HepG2 (cell line): ENCODE results near the gene ZNF446. TPM values are rescaled to one million over a fixed set of nuclear protein-coding genes. Genes with fewer than 3 reads are reported as not detected.

Experiments
- ATAC-seq: fragments of 200-7000 bp; cut with Tn5 transposase; 3 replicates; pipeline ENCODE4 v1.9.1; 2020; ENCODE audit warnings: mild to moderate bottlenecking, moderate library complexity
- BruUV-seq: library from RNA; stranded (reverse); fragments of 400-500 nt; replicated peaks from 2 replicates; lab custom pipeline; 2021; lab: Mats Ljungman, UMichigan
- CTCF ChIA-PET: fragments of 300-600 bp; formaldehyde crosslinking; extraction: SDS; loops from one replicate; lab custom pipeline; 2021; ENCODE audit warnings: low total read pairs, inconsistent platforms, low intra/inter-chr PET ratio; lab: Yijun Ruan, JAX
- POLR2A ChIA-PET: fragments of 350-600 bp; sonication (Branson Sonifier 250); formaldehyde crosslinking; loops from one replicate; lab custom pipeline; 2020; ENCODE audit warnings: antibody characterized with exemption, inconsistent platforms; lab: Yijun Ruan, JAX
- DNase-seq: peaks from one replicate; pipeline ENCODE4 v3.0.0-alpha.2; 2015; ENCODE audit warnings: low spot score
- FAIRE-seq: peaks from 3 replicates; lab custom pipeline; 2011; peaks lifted over from hg19 to GRCh38; lab: Jason Lieb, UNC
- H2AFZ ChIP-seq: one replicate; pipeline ENCODE4 v1.6.1; 2011; ENCODE audit warnings: low read length, inconsistent platforms
- H3K27ac ChIP-seq: fragments of 300-600 bp; 3 replicates; pipeline ENCODE4 v1.8.0; 2011; ENCODE audit warnings: mixed run types, mild to moderate bottlenecking, mixed read lengths, low read length, inconsistent platforms; ENCODE audit not compliant: insufficient read depth; ENCODE audit errors: extremely low read length
- H3K27me3 ChIP-seq, 2 experiments: fragments of 200-600 bp in 1 of 2; 2 replicates in 1 of 2; 3 replicates in 1 of 2; pipeline versions ENCODE4 v1.6.0 to v1.8.0; 2011; ENCODE audit warnings: low read length in 2 of 2, mild to moderate bottlenecking in 2 of 2, moderate library complexity in 2 of 2, inconsistent platforms in 1 of 2; ENCODE audit not compliant: insufficient read depth in 2 of 2, control insufficient read depth in 1 of 2
- H3K36me3 ChIP-seq, 2 experiments: fragments of 200-600 bp in 1 of 2; replicated peaks in 1 of 2; 2 replicates in 1 of 2; 3 replicates in 1 of 2; pipeline versions ENCODE4 v1.5.1 to v1.8.0; 2011; ENCODE audit warnings: low read length in 2 of 2, inconsistent platforms in 1 of 2; ENCODE audit not compliant: insufficient read depth in 2 of 2, control insufficient read depth in 1 of 2
- H3K4me1 ChIP-seq: 2 replicates; pipeline ENCODE4 v1.5.1; 2012; ENCODE audit warnings: low read length, inconsistent platforms; ENCODE audit not compliant: insufficient read depth
- H3K4me2 ChIP-seq: 2 replicates; pipeline ENCODE4 v1.6.0; 2011; ENCODE audit warnings: low read depth, low read length, inconsistent platforms
- H3K4me3 ChIP-seq, 3 experiments: fragments of 200-600 bp in 1 of 3; sonication (generic), shearing (Covaris generic) in 1 of 3; replicated peaks in 1 of 3; 2 replicates each; pipeline ENCODE4 v1.5.1; 2011 to 2016; ENCODE audit warnings: low read length in 3 of 3, inconsistent platforms in 2 of 3, low read depth in 2 of 3, mild to moderate bottlenecking in 2 of 3, control low read depth in 1 of 3, mixed read lengths in 1 of 3; ENCODE audit not compliant: insufficient read depth in 1 of 3
- H3K79me2 ChIP-seq: one replicate; pipeline ENCODE4 v1.6.1; 2011; ENCODE audit warnings: low read length, inconsistent platforms; ENCODE audit not compliant: insufficient read depth
- H3K9ac ChIP-seq: 2 replicates; pipeline ENCODE4 v1.6.0; 2011; ENCODE audit warnings: mild to moderate bottlenecking, low read depth, low read length, inconsistent platforms; ENCODE audit not compliant: insufficient read depth
- H3K9me3 ChIP-seq: 2 replicates; pipeline ENCODE4 v1.5.1; 2012; ENCODE audit warnings: mild to moderate bottlenecking, low read length
- H4K20me1 ChIP-seq: 2 replicates; pipeline ENCODE4 v1.6.0; 2011; ENCODE audit warnings: inconsistent platforms, mild to moderate bottlenecking, low read length, moderate library complexity; ENCODE audit not compliant: insufficient read depth
- ESRRA ChIP-seq: sonication (generic); formaldehyde crosslinking; IDR thresholded peaks from 2 replicates; pipeline ENCODE4 v1.5.1; 2020; ENCODE audit warnings: mild to moderate bottlenecking, low read depth, missing genetic modification reagents
- FOXP1 ChIP-seq, 2 experiments: fragments of 450-650 bp in 1 of 2; IDR thresholded peaks; 2 replicates each; pipeline ENCODE4 v1.6.1; 2017 to 2018; ENCODE audit warnings: antibody characterized with exemption in 1 of 2
- GATAD2A ChIP-seq: IDR thresholded peaks from 2 replicates; pipeline ENCODE4 v1.6.1; 2016
- GLI4 ChIP-seq: sonication (generic); formaldehyde crosslinking; IDR thresholded peaks from 2 replicates; pipeline ENCODE4 v1.5.1; 2020; ENCODE audit warnings: missing genetic modification reagents, mild to moderate bottlenecking, moderate library complexity, borderline replicate concordance
- HIVEP1 ChIP-seq: sonication (generic); formaldehyde crosslinking; IDR thresholded peaks from 2 replicates; pipeline ENCODE4 v1.4.0; 2020; ENCODE audit warnings: mild to moderate bottlenecking, missing genetic modification reagents
- HNF4A ChIP-seq: sonication (generic); formaldehyde crosslinking; IDR thresholded peaks from 2 replicates; pipeline ENCODE4 v1.4.0; 2020; ENCODE audit warnings: missing genetic modification reagents
- HNRNPH1 ChIP-seq: fragments of 200-400 bp; formaldehyde crosslinking; optimal IDR thresholded peaks from 2 replicates; pipeline ENCODE3; 2017; ENCODE audit warnings: mild to moderate bottlenecking, low read depth, low read length
- POLR2A ChIP-seq, 2 experiments: IDR thresholded peaks; 2 replicates each; pipeline ENCODE4 v1.6.1; 2011; ENCODE audit warnings: low read depth in 2 of 2, low read length in 2 of 2, mild to moderate bottlenecking in 1 of 2, moderate library complexity in 1 of 2; ENCODE audit not compliant: insufficient read depth in 1 of 2
- RXRB ChIP-seq: IDR thresholded peaks from 2 replicates; pipeline ENCODE4 v1.6.1; 2016; ENCODE audit warnings: borderline replicate concordance, missing genetic modification reagents, missing compliant biosample characterization
- TRIM24 ChIP-seq: sonication (generic); formaldehyde crosslinking; IDR thresholded peaks from 2 replicates; pipeline ENCODE4 v1.8.0; 2022; ENCODE audit warnings: mild to moderate bottlenecking, missing genetic modification reagents
- XRCC5 ChIP-seq: fragments of 200-400 bp; formaldehyde crosslinking; optimal IDR thresholded peaks from 2 replicates; pipeline ENCODE3; 2017; ENCODE audit warnings: mild to moderate bottlenecking, low read length
- ZNF33B ChIP-seq: sonication (generic); formaldehyde crosslinking; IDR thresholded peaks from 2 replicates; pipeline ENCODE4 v1.5.1; 2020; ENCODE audit warnings: mild to moderate bottlenecking, missing genetic modification reagents
- ZNF431 ChIP-seq: sonication (generic); formaldehyde crosslinking; IDR thresholded peaks from 2 replicates; pipeline ENCODE4 v1.9.0; 2022; ENCODE audit warnings: missing genetic modification reagents, low read depth, mild to moderate bottlenecking, borderline replicate concordance
- ZNF839 ChIP-seq: sonication (generic); formaldehyde crosslinking; IDR thresholded peaks from 2 replicates; pipeline ENCODE4 v1.4.0; 2020; ENCODE audit warnings: missing genetic modification reagents, mild to moderate bottlenecking, borderline replicate concordance
- WGBS: methylation state at CpG from one replicate; pipeline ENCODE4 v1.1.6; 2017; ENCODE audit warnings: low lambda C conversion rate; 5-methylcytosine and 5-hydroxymethylcytosine counted together
- in situ Hi-C: cut with HindIII; loops from 2 replicates; pipeline ENCODE4 v1.10.0; 2017; ENCODE audit warnings: low pct_unique_long_range_greater_than_20kb; ENCODE audit not compliant: extremely low pct_ligation_motif_present
- intact Hi-C: fragments of 100-400 bp; cut with micrococcal nuclease; formaldehyde crosslinking; loops from one replicate; pipeline ENCODE4 v1.10.0; 2022; ENCODE audit not compliant: unreplicated experiment
- polyA plus RNA-seq, 8 experiments: library from polyadenylated mRNA; depleted of rRNA in 3 of 8; stranded (reverse) in 7 of 8; unstranded in 1 of 8; fragments of >200 nt; fragmentation: Illumina TruSeq in 4 of 8; extraction: Trizol in 4 of 8; gene quantifications; 2 replicates each; pipeline versions ENCODE4 v1.2.1 to v1.2.3, GENCODE V29; 2011 to 2016; ENCODE audit warnings: low read depth in 4 of 8, missing spikeins in 1 of 8, mixed read lengths in 1 of 8; ENCODE audit not compliant: insufficient read depth in 1 of 8
- total RNA-seq, 5 experiments: library from RNA; depleted of rRNA; stranded (reverse); fragments of >200 nt; fragmentation: Illumina TruSeq; extraction: Trizol; gene quantifications; 2 replicates each; pipeline ENCODE4 v1.2.3, GENCODE V29; 2016; ENCODE audit warnings: low read depth in 1 of 5
- TF ChIP-seq, protein P1 (sequence below): sonication (generic); formaldehyde crosslinking; IDR thresholded peaks from 2 replicates; pipeline ENCODE4 v1.9.0; 2021; ENCODE audit warnings: missing genetic modification reagents, borderline replicate concordance
- TF ChIP-seq, protein P2 (sequence below): sonication (generic); formaldehyde crosslinking; IDR thresholded peaks from 2 replicates; pipeline ENCODE4 v1.4.0; 2020; ENCODE audit warnings: mild to moderate bottlenecking, low read depth, missing genetic modification reagents
- TF ChIP-seq, protein P3 (sequence below): sonication (generic); formaldehyde crosslinking; IDR thresholded peaks from 2 replicates; pipeline ENCODE4 v1.5.1; 2020; ENCODE audit warnings: mild to moderate bottlenecking, missing genetic modification reagents, moderate library complexity

The ZNF446 gene
- total and polyA plus RNA-seq, 2 of the 13 experiments (the other 11 are each of a cell fraction or from before 2014, with no cell fraction given), result 3.0 to 3.6 TPM

DNA sequence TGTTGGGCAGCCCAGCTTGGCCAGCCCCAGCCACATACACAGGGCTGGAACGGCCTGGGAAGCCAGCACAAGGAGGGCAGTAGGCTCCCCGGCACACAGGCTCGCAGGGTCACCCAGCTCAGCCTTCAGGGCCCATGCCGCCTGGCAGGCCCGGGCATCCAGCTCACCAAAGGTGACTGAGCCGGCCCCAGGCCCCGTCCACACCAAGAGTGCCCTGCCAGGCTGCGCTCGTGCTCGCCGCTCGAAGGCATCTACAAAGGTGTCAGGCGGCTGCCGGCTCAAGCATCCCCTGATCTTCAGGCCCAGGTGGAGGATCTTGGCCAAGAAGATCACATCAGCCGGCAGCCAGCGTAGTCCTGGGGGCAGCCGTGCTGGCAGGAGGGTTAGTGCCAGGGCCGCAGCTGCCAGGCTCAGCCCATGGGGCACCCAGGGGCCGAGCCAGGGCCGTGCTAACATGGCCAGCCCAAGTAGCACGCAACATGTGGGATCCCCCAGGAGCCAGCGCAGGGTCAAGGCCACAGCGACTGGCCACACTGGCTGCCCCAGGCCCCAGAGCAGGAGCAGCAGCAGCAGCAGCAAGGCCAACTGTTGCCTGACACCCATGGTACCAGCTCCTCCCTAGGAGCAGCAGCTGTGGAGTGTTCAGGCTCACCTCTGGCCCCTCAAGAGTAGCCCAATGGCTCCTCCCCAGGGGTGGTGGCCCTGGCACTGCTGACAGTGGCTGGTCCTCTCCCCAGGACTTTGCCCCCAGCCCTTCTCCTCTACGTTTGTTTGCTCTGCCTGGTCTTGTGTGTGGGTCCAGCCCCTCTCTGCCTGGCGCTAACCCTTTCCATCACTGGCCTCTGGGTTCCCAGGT, 35.4 kb downstream of the ZNF446 start, which contains the start of gene SLC27A5:
TSS of gene SLC27A5 (minus strand) at position 640 of the 856 bp plus-strand sequence. CDS start at position 603, 37 bp downstream.
- Histone ChIP-seq H3K27ac (peak within 1 kb of the TSS; percentile 79), H3K79me2 (peaks cover 10% of the 10 kb centered on the region), H3K4me2 (peak within 1 kb of the TSS; percentile 85), H3K36me3 (peaks cover 2 to 4% of the 10 kb centered on the region in 2 experiments; a peak in 3 of 5 replicates), H4K20me1 (no peaks in the 10 kb centered on the region), H3K4me1 (peaks cover 60% of the 10 kb centered on the region), H3K4me3 (peak within 1 kb of the TSS in 2 of 3 experiments; percentile 5 to 59; a peak in 4 of 6 replicates), H3K9ac (peak within 1 kb of the TSS; percentile 49), H3K9me3 (no peaks in the 10 kb centered on the region), H2AFZ (no peak within 1 kb of the TSS), H3K27me3 (no peaks in the 10 kb centered on the region; a peak in 1 of 5 replicates)
- BruUV-seq, result no TSS peak
- POLR2A ChIA-PET, result interaction anchor here (0.6 to 5.8 kb wide), 10 partner anchors 9 to 149 kb away, joined by 3 to 44 read pairs (median 5); partner anchors contain the start of genes CHMP2A, TRIM28, UBE2M and ZBTB45
- 73% methylated on average over 4 of the region's 25 CpGs for WGBS
- ATAC-seq (peak; percentile 83), DNase-seq (peak; percentile 91), FAIRE-seq (peak; percentile 92)
- in situ Hi-C loops, result no loop called here
- CTCF ChIA-PET, result no interaction called here
- intact Hi-C loops, result no loop called here
- TF ChIP-seq ZNF33B (CRISPR knock-in tag) (no peak), HIVEP1 (no peak), TRIM24 (no peak), GLI4 (CRISPR knock-in tag) (no peak), FOXP1 (IDR thresholded peaks at IDR 0.05) (no peak), FOXP1 (CRISPR knock-in tag; IDR thresholded peaks at IDR 0.05) (no peak), ESRRA (peak; percentile 63; the same call in 1 of the 2 replicates), ZNF431 (no peak), POLR2A (IDR thresholded peaks at IDR 0.05; ENCODE audit: insufficient read depth in 1 of 2, low read depth in 2 of 2, low read length in 2 of 2) (peak; percentile 89 to 95), HNF4A (peak; percentile 94), XRCC5 (no peak), HNRNPH1 (no peak), GATAD2A (CRISPR knock-in tag) (peak; percentile 72), RXRB (CRISPR knock-in tag) (peak; percentile 49; the same call in 1 of the 2 replicates), ZNF839 (CRISPR knock-in tag) (no peak)
- TF ChIP-seq, protein P1, sequence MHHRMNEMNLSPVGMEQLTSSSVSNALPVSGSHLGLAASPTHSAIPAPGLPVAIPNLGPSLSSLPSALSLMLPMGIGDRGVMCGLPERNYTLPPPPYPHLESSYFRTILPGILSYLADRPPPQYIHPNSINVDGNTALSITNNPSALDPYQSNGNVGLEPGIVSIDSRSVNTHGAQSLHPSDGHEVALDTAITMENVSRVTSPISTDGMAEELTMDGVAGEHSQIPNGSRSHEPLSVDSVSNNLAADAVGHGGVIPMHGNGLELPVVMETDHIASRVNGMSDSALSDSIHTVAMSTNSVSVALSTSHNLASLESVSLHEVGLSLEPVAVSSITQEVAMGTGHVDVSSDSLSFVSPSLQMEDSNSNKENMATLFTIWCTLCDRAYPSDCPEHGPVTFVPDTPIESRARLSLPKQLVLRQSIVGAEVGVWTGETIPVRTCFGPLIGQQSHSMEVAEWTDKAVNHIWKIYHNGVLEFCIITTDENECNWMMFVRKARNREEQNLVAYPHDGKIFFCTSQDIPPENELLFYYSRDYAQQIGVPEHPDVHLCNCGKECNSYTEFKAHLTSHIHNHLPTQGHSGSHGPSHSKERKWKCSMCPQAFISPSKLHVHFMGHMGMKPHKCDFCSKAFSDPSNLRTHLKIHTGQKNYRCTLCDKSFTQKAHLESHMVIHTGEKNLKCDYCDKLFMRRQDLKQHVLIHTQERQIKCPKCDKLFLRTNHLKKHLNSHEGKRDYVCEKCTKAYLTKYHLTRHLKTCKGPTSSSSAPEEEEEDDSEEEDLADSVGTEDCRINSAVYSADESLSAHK (CRISPR knock-in tag), result no peak
- TF ChIP-seq, protein P2, sequence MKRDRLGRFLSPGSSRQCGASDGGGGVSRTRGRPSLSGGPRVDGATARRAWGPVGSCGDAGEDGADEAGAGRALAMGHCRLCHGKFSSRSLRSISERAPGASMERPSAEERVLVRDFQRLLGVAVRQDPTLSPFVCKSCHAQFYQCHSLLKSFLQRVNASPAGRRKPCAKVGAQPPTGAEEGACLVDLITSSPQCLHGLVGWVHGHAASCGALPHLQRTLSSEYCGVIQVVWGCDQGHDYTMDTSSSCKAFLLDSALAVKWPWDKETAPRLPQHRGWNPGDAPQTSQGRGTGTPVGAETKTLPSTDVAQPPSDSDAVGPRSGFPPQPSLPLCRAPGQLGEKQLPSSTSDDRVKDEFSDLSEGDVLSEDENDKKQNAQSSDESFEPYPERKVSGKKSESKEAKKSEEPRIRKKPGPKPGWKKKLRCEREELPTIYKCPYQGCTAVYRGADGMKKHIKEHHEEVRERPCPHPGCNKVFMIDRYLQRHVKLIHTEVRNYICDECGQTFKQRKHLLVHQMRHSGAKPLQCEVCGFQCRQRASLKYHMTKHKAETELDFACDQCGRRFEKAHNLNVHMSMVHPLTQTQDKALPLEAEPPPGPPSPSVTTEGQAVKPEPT (CRISPR knock-in tag), result 0 out of 2 replicates have a peak, but pooled peaks have one; percentile 30
- TF ChIP-seq, protein P3, sequence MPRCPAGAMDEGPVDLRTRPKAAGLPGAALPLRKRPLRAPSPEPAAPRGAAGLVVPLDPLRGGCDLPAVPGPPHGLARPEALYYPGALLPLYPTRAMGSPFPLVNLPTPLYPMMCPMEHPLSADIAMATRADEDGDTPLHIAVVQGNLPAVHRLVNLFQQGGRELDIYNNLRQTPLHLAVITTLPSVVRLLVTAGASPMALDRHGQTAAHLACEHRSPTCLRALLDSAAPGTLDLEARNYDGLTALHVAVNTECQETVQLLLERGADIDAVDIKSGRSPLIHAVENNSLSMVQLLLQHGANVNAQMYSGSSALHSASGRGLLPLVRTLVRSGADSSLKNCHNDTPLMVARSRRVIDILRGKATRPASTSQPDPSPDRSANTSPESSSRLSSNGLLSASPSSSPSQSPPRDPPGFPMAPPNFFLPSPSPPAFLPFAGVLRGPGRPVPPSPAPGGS (CRISPR knock-in tag), result no peak; the same call in 1 of the 2 replicates
